GM08714 (cell line): Measurements from ENCODE around the gene GATC.
"Not testable (repeated sequence)": the region's sequence is repeated elsewhere in the genome, so short reads cannot be mapped to it uniquely, and the experiment has no call there.

ENCODE experiments used
- H3K4me3 ChIP-seq: fragments of 200-500 bp; sonication (Bioruptor generic); 2 replicates; pipeline ENCODE4 v1.5.1; 2014; ENCODE audit warnings: mild to moderate bottlenecking, low read length, inconsistent platforms
- ZNF274 ChIP-seq: IDR thresholded peaks from 2 replicates; pipeline ENCODE4 v1.6.1; 2012; ENCODE audit warnings: mild to moderate bottlenecking, low read depth, low read length

GATC gene

GRCh38 chr12:120470150-120470784 lies 24.0 kb downstream of the GATC start:
- peak overlapping the region; percentile 77 for H3K4me3 ChIP-seq
- TF ChIP-seq ZNF274: no peak

- no peak for TF ChIP-seq ZNF274
- no peak overlapping the region for H3K4me3 ChIP-seq
These were observed 26.3 kb downstream of the GATC start for GRCh38 chr12:120472521-120472920.

GRCh38 chr12:120473807-120474615 lies 27.8 kb downstream of the GATC start:
- H3K4me3 ChIP-seq: no peak overlapping the region
- TF ChIP-seq ZNF274: no peak

- no peak overlapping the region for H3K4me3 ChIP-seq
- TF ChIP-seq ZNF274: no peak
These were observed 28.3 kb downstream of the GATC start for GRCh38 chr12:120474616-120474960.

- no peak for TF ChIP-seq ZNF274
These were observed 29.4 kb downstream of the GATC start for GRCh38 chr12:120475643-120476042.

GRCh38 chr12:120479458-120479857 lies 33.2 kb downstream of the GATC start:
- no peak for TF ChIP-seq ZNF274

More at GRCh38 chr12:120475643-120476042, 29.4 kb downstream of the GATC start:
- no peak overlapping the region for H3K4me3 ChIP-seq

DNA sequence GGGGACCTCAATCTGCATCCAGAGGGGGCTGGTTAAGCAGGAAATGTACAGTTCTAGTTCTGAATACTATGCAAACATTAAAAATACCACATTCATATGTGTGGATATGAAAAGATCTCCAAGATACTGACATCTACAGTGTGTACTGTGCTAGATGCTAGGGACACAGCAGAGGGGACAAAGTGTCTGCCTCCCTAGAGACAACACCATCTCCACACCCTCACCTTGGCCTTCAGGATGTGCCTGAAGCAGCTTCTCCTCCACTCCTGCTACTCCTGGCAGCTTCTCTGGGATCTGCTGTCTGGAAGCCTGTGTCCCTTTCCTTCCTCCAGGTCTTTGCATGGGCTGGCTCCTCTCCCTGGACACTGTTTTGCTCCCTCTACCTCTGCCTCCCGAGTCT lies 34.0 kb downstream of the GATC start:
- no peak overlapping the region for H3K4me3 ChIP-seq
- no peak for TF ChIP-seq ZNF274

More at GRCh38 chr12:120479458-120479857, 33.2 kb downstream of the GATC start:
- H3K4me3 ChIP-seq: no peak overlapping the region

DNA sequence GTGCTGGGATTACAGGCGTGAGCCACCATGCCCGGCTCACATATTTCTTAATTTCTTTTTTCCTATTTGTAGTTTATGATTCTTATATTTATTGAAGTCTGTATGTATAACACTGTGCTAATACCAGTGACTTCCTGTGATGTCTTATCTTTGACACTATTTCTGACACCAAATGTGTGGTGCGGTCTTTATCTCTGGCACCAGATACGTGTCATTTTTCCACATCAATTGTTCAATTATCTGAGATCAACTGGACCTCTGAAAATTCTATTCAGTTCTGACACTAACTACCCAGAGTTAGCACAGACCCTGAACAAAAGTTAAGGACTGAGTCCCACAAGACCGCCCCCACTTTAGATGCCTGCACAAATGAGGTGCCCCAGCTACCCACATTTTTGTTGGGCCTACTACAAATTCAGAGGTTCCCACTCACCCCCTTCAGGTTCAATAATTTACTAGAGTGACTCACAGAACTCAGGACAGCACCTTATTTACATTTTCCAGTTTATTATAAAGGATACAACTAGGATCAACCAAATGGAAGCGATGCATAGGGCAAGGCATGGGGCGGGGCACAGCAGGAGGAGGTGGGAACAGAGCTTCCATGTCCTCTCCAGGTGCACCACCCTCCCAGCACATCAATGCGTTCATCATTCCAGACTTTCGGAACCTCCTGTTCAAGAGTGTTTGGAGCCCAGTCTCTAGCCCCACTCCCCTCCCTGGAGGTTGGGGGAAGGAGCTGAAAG lies 35.0 kb downstream of the GATC start:
- TF ChIP-seq ZNF274: no peak
- no peak overlapping the region for H3K4me3 ChIP-seq

DNA sequence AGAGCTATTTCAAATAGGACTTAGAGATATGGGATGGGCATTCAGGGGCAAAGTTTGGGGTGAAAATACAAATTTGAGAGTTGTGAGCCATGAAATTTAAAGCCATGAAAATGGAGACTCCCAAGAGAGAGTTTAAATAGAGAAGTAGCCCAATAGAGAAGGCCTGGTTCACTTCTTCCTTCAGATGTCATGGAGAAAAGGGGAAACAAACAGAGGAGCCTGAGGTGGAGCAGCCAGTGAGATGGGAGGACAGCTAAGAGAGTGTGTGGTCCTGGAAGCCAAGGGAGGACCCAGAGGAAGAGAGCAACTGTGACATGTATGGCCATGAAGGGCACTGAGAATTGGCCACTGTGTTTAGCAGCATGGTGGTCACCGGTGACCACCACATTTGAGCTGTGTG lies 37.4 kb downstream of the GATC start:
- no peak for TF ChIP-seq ZNF274
- H3K4me3 ChIP-seq: no peak overlapping the region

GRCh38 chr12:120485961-120486881 lies 40.0 kb downstream of the GATC start:
- TF ChIP-seq ZNF274: no peak
- no peak overlapping the region for H3K4me3 ChIP-seq

- not testable (repeated sequence) for H3K4me3 ChIP-seq
These were observed 41.3 kb downstream of the GATC start for GRCh38 chr12:120487552-120487951.

- no peak overlapping the region for H3K4me3 ChIP-seq
- no peak for TF ChIP-seq ZNF274
These were observed 41.9 kb downstream of the GATC start for GRCh38 chr12:120488057-120488640.

GRCh38 chr12:120489018-120489417 lies 42.8 kb downstream of the GATC start:
- no peak overlapping the region for H3K4me3 ChIP-seq
- TF ChIP-seq ZNF274: no peak
